HG02981 (cell line): Measurements from ENCODE around the gene ANKS1B.

ENCODE experiments used
- ATAC-seq: cut with Tn5 transposase; IDR thresholded peaks from one replicate; pipeline ENCODE4 v1.9.1; 2021; ENCODE audit warnings: mild to moderate bottlenecking, moderate library complexity; ENCODE audit not compliant: unreplicated experiment

The ANKS1B gene

GRCh38 chr12:99966429-99966828 is 18.3 kb downstream of the ANKS1B start:
- ATAC-seq = no peak

GRCh38 chr12:99960311-99960710 is 24.4 kb downstream of the ANKS1B start:
- ATAC-seq = no peak

- no peak for ATAC-seq
Measured at GRCh38 chr12:99959549-99960170, 25.1 kb downstream of the ANKS1B start.

GRCh38 chr12:99957866-99958466 is 26.8 kb downstream of the ANKS1B start:
- ATAC-seq = no peak

- no peak for ATAC-seq
Measured at GRCh38 chr12:99954724-99955123, 30.0 kb downstream of the ANKS1B start.

DNA sequence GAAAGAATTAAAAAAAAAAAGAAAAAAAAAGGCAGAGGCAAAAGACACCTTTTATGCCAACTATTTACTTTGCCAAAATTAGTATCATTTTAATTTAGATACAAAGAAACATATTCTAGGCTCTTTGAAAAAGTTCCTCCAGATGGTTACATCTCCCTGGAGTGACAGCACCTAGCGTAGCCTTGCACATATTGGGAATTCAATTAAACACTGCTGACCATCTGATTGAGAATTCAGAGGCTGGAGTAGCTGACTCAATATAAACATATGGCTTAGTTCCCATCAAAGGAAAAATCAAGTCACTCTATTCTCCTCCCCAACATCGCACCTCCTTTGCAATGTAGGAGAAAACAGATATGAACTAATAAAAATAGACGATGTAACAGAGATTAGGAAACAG is 36.4 kb downstream of the ANKS1B start:
- no peak for ATAC-seq

- ATAC-seq = no peak
Measured at GRCh38 chr12:99946131-99946530, 38.6 kb downstream of the ANKS1B start.

- ATAC-seq = no peak
Measured at GRCh38 chr12:99935608-99936007, 49.1 kb downstream of the ANKS1B start.

DNA sequence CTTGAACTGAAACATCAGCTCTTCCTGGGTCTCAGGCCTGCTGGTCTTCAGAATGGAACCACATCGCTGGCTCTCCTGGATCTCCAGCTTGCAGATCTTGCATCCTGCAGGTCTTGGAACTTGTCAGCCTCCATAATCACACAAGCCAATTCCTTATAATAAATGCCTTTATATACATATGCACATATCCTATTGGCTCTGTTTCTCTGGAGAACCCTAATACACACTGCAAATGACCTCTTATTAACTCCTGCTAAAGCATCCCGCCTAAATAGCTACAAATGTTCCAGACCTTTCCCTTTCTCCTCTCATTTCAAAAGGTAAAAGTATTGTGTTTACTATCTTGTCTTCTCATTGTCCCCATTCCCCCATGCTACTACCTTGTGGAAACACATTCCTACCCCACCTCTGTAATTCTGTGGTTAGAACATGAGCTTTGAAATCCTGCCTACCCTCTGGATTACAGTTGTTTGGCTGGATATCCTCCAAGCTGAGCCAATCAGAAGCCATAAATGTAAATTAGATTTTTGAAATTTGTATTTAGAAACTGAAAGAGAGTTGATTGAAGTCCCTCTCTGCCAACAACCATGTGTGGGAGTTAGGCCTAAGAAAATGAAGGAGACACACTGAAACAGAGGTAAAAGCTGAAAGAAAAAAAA is 58.1 kb downstream of the ANKS1B start:
- ATAC-seq = no peak

GRCh38 chr12:99920353-99920960 is 64.3 kb downstream of the ANKS1B start:
- ATAC-seq = no peak

DNA sequence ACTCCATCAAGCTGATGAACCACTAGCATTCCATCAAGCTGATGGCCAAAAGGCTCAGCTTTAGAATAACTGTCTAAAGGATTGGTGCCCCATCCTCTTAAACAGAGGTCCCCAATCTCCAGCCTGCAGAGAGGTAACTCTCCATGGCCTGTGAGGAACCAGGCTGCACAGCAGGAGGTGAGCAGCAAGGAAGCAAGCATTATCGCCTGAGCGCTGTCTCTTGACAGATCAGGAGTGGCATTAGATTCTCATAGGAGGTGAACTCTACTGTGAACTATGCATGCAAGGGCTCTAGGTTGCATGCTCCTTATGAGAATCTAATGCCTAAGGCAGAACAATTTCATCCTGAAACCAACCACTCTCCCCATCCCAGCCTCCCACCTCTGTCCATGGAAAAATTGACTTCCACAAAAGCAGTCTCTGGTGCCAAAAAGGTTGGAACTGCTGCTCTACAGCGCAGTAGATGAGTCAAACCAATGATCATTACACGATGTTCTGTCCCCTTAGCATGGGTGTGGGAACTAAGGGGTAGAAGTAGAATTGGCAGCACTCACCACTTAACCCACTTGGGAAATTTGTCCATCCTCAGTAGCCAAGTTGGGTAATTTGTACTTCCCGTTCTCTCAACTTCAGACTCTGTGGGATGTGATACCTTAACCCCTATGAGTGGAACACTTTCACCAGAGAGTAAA is 66.9 kb downstream of the ANKS1B start:
- ATAC-seq = no peak

DNA sequence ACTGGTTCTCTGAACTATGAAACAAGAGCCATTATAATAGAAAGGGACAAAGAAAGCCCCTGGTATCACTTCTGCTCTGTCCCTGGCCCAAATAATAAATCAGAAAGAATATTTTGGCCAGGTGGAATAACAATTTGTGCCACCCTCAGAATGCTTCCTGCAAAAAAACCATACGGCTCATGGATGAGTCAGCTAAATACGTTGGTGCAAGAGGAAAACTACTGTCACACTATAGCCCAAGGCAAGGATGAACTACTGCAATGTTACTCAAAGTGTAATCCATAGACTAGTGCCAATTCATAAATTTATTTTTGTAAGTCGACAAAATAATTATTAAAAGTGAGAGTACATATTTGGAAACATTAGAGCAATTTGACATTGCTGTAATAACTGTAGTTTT is 68.2 kb downstream of the ANKS1B start:
- ATAC-seq = no peak

- no peak for ATAC-seq
Measured at GRCh38 chr12:99915251-99916082, 69.3 kb downstream of the ANKS1B start.

DNA sequence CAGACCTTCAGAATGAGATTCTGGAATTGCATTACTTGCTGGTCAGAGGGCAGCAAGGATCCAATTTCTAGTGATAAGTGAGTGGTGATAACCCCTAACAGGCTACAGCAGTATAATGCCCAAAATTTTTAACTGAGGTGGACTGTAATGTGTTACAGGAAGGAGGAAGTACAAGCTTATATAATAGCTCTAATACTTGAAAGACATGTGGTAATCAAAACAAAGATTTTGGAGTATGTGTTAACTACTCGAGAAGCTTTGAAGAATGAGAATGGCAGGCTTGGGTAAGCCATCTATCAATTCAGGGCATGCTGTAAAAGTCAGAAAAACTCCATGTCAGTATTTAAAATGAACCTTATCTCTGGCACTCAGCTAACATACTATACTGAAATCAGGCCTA is 70.5 kb downstream of the ANKS1B start:
- no peak for ATAC-seq

DNA sequence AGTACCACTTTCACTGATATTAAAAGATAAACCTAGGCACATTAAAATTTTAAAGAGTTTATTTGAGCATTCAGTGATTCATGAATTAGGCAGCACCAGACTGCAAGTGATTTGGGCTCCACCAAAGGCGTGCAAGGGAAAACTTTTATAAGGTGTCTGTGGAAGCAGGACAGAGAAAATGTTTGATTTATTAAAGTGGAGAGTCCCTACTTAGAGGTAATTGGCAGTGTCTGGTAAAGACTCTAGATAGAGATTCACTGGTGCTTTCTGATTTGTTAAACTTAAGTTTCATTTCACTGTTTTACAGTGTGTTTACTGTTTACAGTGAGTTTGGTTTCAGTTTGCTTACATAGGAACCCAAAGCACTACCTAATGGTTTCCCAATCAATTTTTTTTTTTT is 72.8 kb downstream of the ANKS1B start:
- peak; percentile 59 for ATAC-seq

DNA sequence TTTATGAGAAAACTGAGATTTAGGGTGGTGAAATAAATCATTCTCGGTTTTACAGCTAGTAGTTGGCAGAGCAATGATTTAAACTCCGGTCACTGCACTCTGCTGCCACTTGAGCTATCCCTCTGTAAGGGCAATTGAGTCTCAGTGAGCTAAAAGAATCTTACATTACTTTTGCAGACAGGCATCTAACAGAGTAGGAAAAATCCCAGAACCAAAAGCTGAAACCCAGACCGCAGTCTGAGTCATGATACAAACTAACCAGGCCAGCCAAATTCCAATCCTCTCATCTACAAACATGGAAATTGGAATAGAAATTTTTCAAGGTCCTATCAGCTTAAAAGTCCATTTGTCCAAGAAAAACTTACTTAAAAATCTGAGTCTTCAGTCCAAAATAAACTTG is 73.7 kb downstream of the ANKS1B start:
- no peak for ATAC-seq

GRCh38 chr12:99910342-99910741 is 74.4 kb downstream of the ANKS1B start:
- ATAC-seq = peak; percentile 79

DNA sequence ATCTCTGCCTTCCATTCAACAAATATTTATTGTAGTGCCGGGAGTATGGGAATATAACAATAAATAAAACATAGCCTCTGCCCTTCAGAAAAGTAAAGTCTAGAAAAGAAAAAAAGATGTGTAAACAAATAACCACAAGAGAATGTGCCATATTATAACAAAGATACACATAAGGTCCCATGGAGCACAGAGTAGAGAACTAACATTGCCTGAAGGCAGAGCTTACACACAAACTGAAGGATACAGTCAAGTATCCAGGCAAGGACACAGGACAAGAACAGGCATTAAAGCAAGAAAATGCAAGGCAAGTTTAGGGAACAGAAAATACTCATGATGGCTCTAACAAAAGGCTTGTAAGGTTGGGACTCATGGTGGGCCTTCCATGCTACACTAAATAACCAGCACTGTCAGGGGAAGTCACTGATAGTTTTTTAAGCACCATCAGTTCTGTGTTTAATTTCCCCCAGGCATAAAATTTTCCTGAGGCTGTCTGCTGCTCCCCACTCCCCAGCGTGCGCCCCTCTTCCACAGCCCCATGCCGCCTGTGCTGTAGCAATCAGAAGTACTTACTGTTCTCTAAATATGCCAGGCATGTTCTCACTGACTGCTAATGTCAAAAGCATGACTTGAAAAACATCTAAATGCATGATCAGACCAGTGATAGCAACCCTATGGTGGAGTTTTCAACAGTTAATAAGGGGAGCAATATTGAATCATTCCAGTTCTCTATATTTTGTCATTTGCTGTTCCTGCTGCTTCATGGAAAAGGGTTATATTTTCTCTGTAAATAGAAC is 77.8 kb downstream of the ANKS1B start:
- no peak for ATAC-seq

GRCh38 chr12:99901181-99901580 is 83.6 kb downstream of the ANKS1B start:
- ATAC-seq = no peak

- ATAC-seq = no peak
Measured at GRCh38 chr12:99898645-99899044, 86.1 kb downstream of the ANKS1B start.
